Cerebellar nuclear complex (tissue), 1 donor: ENCODE measurements around the gene MYT1.
"Not testable (repeated sequence)": the region's sequence is repeated elsewhere in the genome, so short reads cannot be mapped to it uniquely, and the experiment has no call there.

Experiments used
- DNase-seq, 2 experiments: peaks; one replicate each; lab custom pipeline; 2025; lab: John Stamatoyannopoulos, UW

Gene MYT1

DNA sequence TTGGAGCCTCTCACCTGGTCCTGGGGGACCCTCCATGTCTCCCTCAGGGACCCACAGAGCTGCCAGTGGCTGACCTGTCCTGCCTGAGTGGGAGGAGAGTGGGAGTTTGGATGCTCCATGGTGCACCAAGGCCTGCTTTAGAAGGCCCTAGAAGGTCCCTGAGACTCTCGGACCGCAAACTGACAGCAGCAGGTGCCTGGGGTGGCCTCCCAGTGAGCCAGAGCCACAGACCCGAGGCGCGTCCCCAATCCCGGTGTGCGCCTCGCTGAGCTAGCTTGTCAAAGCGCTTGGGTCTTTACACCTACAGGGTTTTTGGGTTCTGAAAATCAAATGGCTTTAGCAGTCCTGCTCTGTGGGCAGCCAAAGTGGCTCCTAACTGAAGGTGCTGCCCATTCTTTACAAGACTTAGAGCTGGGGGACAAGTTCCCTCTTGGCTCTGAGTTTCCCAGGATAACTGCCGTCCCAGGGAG lies 4.9 kb downstream of the MYT1 start:
- no peak for DNase-seq

DNA sequence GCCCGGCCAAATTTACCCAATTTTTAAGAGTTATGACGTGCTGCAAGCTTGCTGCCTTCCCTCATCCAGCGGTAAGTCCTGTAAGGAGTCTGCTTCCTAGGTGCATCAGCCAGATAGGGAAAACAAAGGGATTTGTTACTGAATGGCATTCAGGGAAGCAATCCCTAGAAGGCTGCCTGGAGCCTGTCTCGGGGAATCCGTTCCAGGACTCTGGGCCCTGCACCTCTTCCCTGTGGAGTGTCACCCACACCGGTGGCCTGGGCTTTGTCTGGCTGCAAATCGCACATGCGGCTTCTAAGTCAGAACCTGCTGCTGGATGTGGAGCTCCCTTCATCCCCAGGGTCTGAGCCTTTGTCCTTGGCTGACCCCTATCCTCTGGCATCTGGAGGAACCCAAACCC lies 7.0 kb downstream of the MYT1 start:
- DNase-seq: no peak

DNA sequence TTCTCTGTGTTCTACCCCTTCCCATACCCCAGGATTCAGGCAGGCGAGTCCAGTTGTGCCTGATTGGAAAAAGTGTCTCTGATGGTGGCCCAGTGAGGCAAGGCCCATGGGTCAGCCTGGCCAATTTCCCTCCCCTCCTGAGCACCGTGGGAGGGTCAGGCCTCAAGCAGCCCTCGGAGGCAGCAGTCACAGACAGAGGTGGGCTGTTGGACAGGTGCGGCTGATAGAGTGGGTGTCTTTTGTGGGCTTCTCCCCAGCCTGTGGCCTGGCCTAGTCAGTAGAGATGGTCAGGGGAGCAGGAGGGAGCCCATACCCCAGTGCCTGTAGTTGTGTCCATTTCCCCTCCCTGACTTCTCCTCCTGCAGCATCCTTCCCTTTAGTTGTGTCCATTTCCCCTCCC lies 8.9 kb downstream of the MYT1 start:
- no peak for DNase-seq

GRCh38 chr20:64176551-64176950 lies 12.3 kb downstream of the MYT1 start:
- DNase-seq: no peak

- DNase-seq: no peak
Observed at GRCh38 chr20:64176971-64177370, 12.7 kb downstream of the MYT1 start.

DNA sequence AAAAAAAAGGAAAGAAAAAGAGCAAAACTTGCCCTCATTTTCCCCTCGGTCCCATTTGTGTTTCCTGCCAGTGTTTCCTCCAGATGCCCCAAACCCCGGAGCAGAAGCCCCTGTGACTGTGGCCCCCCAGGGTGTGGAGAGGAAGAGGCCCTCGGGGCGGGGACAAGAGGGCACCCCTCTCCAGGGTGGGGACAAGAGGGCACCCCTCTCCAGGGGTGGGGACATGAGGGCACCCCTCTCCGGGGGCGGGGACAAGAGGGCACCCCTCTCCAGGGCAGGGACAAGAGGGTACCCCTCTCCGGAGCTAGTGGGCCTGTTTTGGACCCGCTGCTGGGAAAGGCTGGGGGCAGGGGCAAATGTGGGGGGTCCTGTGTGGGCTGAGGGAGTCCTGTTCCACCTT lies 13.1 kb downstream of the MYT1 start:
- no peak for DNase-seq

DNA sequence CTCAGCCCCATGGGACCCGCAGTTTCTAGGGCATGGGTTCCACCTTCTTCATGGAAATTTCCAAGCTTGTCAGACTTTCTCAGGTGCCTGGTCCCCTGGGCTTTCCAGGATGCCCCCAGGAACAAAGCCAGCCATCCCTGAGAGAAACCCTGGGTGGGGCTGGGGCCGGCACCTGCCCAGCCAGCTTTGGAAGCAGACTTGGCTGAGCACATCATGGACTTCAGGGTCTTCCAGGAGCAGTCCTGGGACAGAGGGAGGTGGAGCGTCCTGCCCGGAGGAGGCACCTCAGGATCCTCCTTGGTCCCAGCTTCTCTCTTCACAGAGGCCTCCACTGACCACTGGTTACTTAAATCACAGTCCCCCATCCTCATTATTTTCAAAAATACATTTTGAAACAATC lies 13.5 kb downstream of the MYT1 start:
- DNase-seq: no peak

DNA sequence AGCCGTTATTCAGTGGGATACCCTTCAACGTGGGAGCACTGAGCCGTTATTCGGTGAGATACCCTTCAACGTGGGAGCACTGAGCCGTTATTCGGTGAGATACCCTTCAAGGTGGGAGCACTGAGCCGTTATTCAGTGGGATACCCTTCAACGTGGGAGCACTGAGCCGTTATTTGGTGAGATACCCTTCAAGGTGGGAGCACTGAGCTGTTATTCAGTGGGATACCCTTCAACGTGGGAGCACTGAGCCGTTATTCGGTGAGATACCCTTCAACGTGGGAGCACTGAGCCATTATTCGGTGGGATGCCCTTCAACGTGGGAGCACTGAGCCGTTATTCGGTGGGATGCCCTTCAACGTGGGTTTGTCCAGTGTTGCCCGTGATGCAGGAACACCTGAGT lies 14.7 kb downstream of the MYT1 start:
- DNase-seq: not testable (repeated sequence)

DNA sequence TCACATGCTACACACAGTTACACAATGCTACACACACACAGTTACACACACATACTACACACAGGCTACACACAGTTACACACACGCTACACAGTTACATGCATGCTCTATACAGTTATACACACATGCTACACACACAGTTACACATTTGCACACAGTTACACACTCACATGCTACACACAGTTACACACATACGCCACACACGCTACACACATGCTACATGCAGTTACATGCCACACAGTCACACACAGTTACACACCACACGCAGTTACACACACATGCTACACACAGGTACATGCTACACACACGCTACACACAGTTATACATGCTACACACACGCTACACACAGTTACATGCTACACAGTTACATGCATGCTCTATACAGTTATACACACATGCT lies 15.6 kb downstream of the MYT1 start:
- DNase-seq: no peak

GRCh38 chr20:64180673-64181072 lies 16.4 kb downstream of the MYT1 start:
- no peak for DNase-seq

- DNase-seq: no peak
Observed at GRCh38 chr20:64181391-64181790, 17.1 kb downstream of the MYT1 start.

GRCh38 chr20:64182146-64182865 lies 18.1 kb downstream of the MYT1 start:
- no peak for DNase-seq

GRCh38 chr20:64183313-64183712 lies 19.1 kb downstream of the MYT1 start:
- no peak for DNase-seq

DNA sequence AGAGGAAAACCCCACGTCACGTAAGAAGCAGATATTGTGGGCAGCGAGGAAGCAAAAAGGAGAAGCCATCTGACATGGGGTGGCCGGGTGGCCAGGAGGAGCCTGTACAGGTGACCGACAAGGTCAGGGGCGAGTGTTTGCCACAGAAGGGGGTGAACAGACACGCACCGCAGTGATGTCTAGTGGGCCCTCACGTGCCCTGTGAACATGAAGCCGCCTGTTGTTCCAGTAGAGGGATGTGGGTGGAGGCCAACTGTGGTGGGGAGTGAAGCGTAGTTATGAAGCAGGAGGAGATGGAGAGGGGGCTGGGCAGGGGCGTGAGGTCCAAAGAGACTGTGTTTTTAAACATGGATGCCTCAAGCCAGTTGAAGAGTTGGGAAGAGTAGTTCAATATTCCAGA lies 20.5 kb downstream of the MYT1 start:
- no peak for DNase-seq

DNA sequence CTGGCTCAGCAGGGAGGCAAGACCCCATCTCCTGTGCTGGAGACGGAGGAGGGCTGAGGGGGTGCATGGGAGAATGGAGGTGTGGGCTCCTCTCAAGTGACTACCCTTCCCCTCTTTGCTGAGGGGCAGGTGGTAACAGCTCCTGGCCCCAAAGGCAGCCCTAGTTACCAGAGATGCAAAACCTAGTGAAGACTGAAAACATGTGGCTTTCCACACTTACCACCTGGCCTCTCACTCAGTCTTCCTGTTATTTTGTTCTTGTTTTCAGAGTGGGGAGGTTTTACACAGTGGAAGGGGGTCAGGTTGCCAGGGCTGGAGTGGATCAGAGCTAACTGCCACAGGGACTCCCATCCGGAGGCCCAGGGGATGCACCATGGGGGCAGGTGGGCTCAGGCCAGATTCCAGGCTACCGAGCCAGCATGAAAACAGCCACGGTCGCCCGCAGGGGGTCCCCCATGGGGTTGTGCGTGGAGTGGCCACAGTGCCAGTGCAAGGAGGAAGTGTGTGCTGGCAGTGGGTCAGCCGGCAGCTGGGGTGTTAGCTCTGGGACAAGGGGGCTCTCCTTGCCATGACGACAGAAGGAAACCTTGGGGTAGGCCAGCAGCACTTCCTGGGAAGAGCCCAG lies 21.1 kb downstream of the MYT1 start:
- no peak for DNase-seq

- DNase-seq: no peak
Observed at GRCh38 chr20:64186071-64186598, 21.9 kb downstream of the MYT1 start.

DNA sequence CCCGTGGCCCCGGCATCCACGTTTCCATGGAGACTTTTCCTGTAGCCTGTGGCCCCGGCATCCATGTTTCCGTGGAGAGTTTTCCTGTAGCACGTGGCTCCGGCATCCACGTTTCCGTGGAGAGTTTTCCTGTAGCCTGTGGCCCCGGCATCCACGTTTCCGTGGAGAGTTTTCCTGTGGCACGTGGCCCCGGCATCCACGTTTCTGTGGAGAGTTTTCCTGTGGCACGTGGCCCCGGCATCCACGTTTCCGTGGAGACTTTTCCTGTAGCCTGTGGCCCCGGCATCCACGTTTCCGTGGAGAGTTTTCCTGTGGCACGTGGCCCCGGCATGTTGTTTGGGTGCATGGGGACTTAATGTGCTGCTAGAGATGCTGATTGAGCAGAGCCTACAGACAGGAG lies 23.0 kb downstream of the MYT1 start:
- not testable (repeated sequence) for DNase-seq

DNA sequence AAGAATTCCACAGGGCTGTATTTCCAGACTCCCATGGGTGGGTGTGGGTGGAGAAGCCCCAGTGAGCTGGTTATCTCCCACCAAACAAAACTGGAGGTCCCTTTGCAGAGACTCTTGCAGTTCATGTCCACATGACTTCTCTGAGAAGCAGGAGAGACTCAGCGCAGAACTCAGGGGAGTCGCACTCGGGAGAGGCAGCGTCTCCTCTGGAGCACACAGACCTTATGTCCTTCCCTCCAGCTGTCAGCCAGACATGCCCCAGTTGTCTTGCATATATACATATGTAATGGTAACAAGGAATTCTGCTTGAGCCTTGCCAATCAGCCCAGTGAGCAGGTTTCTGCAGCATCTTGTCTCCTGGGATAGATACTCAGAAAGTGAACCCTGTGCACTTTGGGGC lies 23.8 kb downstream of the MYT1 start:
- DNase-seq: no peak

GRCh38 chr20:64188682-64189529 lies 24.7 kb downstream of the MYT1 start:
- DNase-seq: no peak

DNA sequence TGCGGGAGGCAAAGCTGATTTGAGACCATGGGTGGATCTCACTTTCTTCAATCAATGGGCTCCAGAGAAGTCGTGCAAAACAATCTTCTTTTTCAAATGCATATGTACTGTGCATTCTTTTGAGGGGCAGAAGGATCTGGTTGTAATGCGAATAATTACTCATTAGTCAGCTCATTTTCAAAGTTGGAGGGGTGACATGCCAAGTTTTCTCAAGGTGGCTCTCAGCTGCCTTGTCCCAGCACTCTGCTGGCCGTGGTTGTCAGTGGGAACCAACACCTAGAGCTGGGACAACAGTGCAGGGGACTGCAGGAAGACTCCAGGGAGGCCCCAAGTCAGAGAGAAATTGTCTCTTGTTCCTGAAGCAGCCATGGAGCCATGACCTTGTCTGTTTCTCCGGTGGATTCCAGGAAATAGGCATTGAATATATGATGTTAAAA lies 25.3 kb downstream of the MYT1 start:
- no peak for DNase-seq

DNA sequence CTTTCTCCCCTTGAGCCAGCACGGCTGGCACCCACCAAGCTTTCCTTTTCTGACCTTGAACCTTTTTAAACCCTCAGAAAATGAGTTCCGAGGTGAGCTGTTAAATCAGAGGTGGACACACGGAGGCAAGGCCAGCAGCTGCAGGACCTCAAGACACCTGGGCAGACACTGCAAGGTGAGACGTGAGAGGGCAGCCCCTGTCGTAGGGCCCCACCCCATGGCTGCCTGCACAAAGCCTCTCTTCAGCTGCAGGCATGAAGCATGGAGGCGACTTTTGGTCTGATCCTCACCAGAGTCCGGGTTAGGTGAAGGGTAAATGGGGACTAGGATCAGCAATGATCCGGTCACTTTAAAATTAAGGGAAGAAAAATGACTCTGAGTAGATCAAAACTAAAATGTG lies 25.7 kb downstream of the MYT1 start:
- DNase-seq: no peak

DNA sequence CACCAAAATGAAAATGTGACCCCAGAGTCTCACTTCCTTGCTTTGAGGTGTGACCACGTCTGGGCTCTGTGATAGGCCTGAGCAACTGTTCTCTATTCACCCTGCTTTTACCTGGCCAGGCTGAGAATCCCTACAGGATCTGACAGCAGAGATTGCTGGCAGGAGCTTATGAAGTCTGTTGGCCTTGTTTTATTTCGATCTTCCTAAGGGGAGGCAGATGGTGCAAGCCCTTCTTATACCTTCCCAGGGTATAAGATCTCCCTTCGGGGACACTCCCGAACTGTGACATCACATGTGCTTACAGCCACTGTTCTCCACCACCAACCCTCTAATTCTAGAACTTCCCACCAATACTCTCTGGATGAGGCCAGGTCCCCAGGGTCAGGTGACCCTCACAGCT lies 26.8 kb downstream of the MYT1 start:
- DNase-seq: no peak

- DNase-seq: no peak
Observed at GRCh38 chr20:64192406-64192805, 28.2 kb downstream of the MYT1 start.
